ENCODE data around the gene GPS1. TPM values are rescaled to one million over a fixed set of nuclear protein-coding genes. Genes with fewer than 3 reads are reported as not detected.

Gene GPS1
- total and polyA plus RNA-seq, 2 donors (not counting 1 experiment from before 2014, with no cell fraction given) = 80.5 to 124 TPM

DNA sequence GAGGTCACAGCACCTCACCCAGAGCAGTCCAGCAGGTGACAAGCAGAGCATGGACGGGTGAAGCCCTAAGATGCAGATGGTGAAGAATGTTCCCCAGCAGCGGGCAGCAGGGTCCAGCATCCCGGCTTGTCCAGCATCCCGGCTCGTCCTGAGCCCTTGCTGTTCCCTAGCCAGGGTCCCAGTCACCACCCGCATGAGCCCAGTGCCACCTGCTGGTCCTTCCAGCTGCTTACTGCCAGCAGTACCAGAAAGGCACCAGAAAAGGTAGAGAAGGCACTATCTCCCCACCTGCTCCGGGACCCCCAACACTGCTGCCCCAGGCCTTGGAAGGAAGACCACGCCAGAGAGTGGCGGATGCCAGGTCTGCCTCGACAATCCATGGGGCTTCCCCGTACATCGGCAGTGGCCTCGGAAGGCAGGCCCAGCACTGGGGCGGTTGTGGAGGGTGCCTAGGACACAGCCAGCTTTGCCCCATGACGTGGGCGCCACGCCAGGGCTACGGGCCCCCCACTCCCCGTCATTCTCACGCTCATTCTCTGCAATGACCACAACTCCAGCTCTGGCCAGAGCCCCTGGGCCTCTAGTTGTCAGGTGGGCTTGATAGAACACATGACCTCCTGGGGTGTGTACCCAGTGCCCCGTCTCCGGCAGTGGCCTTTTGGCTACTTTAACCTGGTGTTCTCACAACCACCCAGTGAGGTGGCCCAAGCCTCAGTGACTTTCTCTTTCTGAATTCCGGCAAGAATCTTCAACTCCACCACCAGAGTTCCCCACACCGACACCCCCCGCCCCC lies 30.4 kb upstream of the GPS1 start:
- Histone ChIP-seq H3K36me3 (replicated peaks in 1 of 2; ENCODE audit: control extremely low read depth in 1 of 2, control insufficient read depth in 1 of 2, extremely low read depth in 1 of 2, insufficient read depth in 2 of 2, low read length in 1 of 2) (peaks cover 0 to 3% of the 10 kb centered on the region in 2 experiments), H3K79me2 (ENCODE audit: control insufficient read depth, insufficient read depth, low read length) (peaks cover 23% of the 10 kb centered on the region), H2AFZ (ENCODE audit: insufficient read depth, low read depth, low read length, poor library complexity, severe bottlenecking) (no peak overlapping the region), H3K4me1 (ENCODE audit: control insufficient read depth in 2 of 2, insufficient read depth in 2 of 2, low read length in 2 of 2) (peaks cover 14 to 33% of the 10 kb centered on the region in 2 donors), H3K27me3 (replicated peaks in 1 of 4; ENCODE audit: control extremely low read depth in 1 of 4, control insufficient read depth in 3 of 4, insufficient read depth in 4 of 4, low read length in 3 of 4) (peaks cover 0 to 6% (median 0%) of the 10 kb centered on the region in 4 experiments), H3K9me3 (ENCODE audit: control extremely low read depth in 1 of 3, control insufficient read depth in 2 of 3, insufficient read depth in 1 of 3, low read length in 2 of 3) (no peaks in the 10 kb centered on the region), H3K4me3 (ENCODE audit: control extremely low read depth in 1 of 5, extremely low read depth in 1 of 5, insufficient read depth in 1 of 5, low read depth in 2 of 5, low read length in 4 of 5) (peak overlapping the region in 2 of 5 experiments; percentile 67 to 84), H3K27ac (ENCODE audit: low read length in 2 of 2) (no peak overlapping the region), H3K4me2 (replicated peaks; ENCODE audit: low read depth, low read length, poor library complexity, severe bottlenecking) (peak overlapping the region; percentile 99), H3K9ac (ENCODE audit: low read length) (peak overlapping the region; percentile 90), H4K20me1 (ENCODE audit: control insufficient read depth, insufficient read depth, low read length, poor library complexity, severe bottlenecking) (peaks cover 25% of the 10 kb centered on the region)
- Mint-ChIP-seq H3K9me3 (ENCODE audit: insufficient read depth) (no peaks in the 10 kb centered on the region), H3K27me3 (no peaks in the 10 kb centered on the region), H3K4me3 (peak overlapping the region; percentile 83), H3K27ac (no peak overlapping the region), H3K4me1 (peaks cover 15% of the 10 kb centered on the region)
- WGBS (ENCODE audit: insufficient coverage) = 44% methylated on average over 23 of the region's 25 CpGs
- POLR2A ChIA-PET = no interaction called here
- peak; percentile 60 for DNase-seq
- TF ChIP-seq CTCF (IDR thresholded peaks at IDR 0.05) = peak; percentile 45
- TF ChIP-seq EZH2 (IDR thresholded peaks at IDR 0.05; ENCODE audit: borderline replicate concordance, insufficient read depth, low read depth, low read length, poor library complexity, severe bottlenecking) = no peak
- no peak for ATAC-seq (ENCODE audit: low read depth)
- CTCF ChIA-PET = interaction anchor here (0.5 to 7.2 kb wide), 10 partner anchors 9 to 661 kb away, joined by 3 to 91 read pairs (median 4); partner anchors contain the start of gene DCXR
- intact Hi-C loops (cut with micrococcal nuclease) = loop anchor here (1.0 kb wide), 1 partner anchor 62 kb away; no protein-coding TSS in a partner anchor
